K562 (cell line): ENCODE results near the gene NRDE2.

Source experiments
- BRCA1 ChIP-seq, 2 experiments: fragments of 450-650 bp in 1 of 2; sonication (generic) in 1 of 2; formaldehyde crosslinking in 1 of 2; IDR thresholded peaks; 2 replicates each; pipeline versions ENCODE4 v1.5.0 to v1.6.1; 2017 to 2020; ENCODE audit warnings: mild to moderate bottlenecking in 1 of 2, missing genetic modification reagents in 1 of 2
- FOSL1 ChIP-seq: fragments of 200-800 bp; sonication (Bioruptor generic); conservative IDR thresholded peaks from 2 replicates; pipeline ENCODE4 v1.6.1; 2016; ENCODE audit warnings: missing genetic modification characterization, missing compliant biosample characterization
- HDAC6 ChIP-seq: IDR thresholded peaks from 2 replicates; pipeline ENCODE4 v1.6.1; 2012; ENCODE audit warnings: low read depth, mild to moderate bottlenecking, control low read depth, inconsistent platforms, low read length, moderate library complexity
- YY1 ChIP-seq, 3 experiments: IDR thresholded peaks; 2 replicates each; pipeline ENCODE4 v1.6.1; 2011; ENCODE audit warnings: low read length in 2 of 3, mild to moderate bottlenecking in 2 of 3, moderate library complexity in 2 of 3, borderline replicate concordance in 1 of 3, control low read depth in 1 of 3, low read depth in 1 of 3; ENCODE audit not compliant: insufficient read depth in 3 of 3, insufficient replicate concordance in 2 of 3, control insufficient read depth in 1 of 3, insufficient read length in 1 of 3; ENCODE audit errors: extremely low read depth in 1 of 3
- ZNF511 ChIP-seq: sonication (generic); formaldehyde crosslinking; IDR thresholded peaks from 2 replicates; pipeline ENCODE4 v1.8.0; 2022; ENCODE audit warnings: mild to moderate bottlenecking, missing genetic modification reagents
- ZZZ3 ChIP-seq: fragments of 450-650 bp; IDR thresholded peaks from 2 replicates; pipeline ENCODE4 v1.6.1; 2016; ENCODE audit warnings: antibody characterized with exemption, mild to moderate bottlenecking, moderate library complexity
- TF ChIP-seq, protein P1 (sequence below), 3 experiments: IDR thresholded peaks in 2 of 3; conservative IDR thresholded peaks in 1 of 3; 2 replicates each; pipeline ENCODE4 v1.5.1; 2011 to 2012; ENCODE audit warnings: low read length in 3 of 3, mild to moderate bottlenecking in 3 of 3, control low read depth in 2 of 3, improper control_type of control experiment in 1 of 3, inconsistent platforms in 1 of 3, low read depth in 1 of 3, mixed read lengths in 1 of 3, moderate library complexity in 1 of 3; ENCODE audit not compliant: insufficient read depth in 2 of 3

- TF ChIP-seq, protein P1, sequence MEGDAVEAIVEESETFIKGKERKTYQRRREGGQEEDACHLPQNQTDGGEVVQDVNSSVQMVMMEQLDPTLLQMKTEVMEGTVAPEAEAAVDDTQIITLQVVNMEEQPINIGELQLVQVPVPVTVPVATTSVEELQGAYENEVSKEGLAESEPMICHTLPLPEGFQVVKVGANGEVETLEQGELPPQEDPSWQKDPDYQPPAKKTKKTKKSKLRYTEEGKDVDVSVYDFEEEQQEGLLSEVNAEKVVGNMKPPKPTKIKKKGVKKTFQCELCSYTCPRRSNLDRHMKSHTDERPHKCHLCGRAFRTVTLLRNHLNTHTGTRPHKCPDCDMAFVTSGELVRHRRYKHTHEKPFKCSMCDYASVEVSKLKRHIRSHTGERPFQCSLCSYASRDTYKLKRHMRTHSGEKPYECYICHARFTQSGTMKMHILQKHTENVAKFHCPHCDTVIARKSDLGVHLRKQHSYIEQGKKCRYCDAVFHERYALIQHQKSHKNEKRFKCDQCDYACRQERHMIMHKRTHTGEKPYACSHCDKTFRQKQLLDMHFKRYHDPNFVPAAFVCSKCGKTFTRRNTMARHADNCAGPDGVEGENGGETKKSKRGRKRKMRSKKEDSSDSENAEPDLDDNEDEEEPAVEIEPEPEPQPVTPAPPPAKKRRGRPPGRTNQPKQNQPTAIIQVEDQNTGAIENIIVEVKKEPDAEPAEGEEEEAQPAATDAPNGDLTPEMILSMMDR (IDR thresholded peaks at IDR 0.05 in 2 of 3, conservative IDR thresholded peaks at IDR 0.05 in 1 of 3; ENCODE audit: insufficient read depth in 2 of 3, low read depth in 1 of 3, low read length in 3 of 3): no peak
- TF ChIP-seq ZZZ3 (no peak), HDAC6 (no peak), ZNF511 (CRISPR knock-in tag) (no peak), YY1 (IDR thresholded peaks at IDR 0.05; ENCODE audit: borderline replicate concordance in 1 of 3, control insufficient read depth in 1 of 3, extremely low read depth in 1 of 3, insufficient read depth in 3 of 3, insufficient read length in 1 of 3, insufficient replicate concordance in 2 of 3, low read depth in 1 of 3, low read length in 2 of 3) (no peak), FOSL1 (tag) (no peak), BRCA1 (IDR thresholded peaks at IDR 0.05) (no peak), BRCA1 (CRISPR knock-in tag; IDR thresholded peaks at IDR 0.05) (no peak)
These were observed 12.8 kb upstream of the NRDE2 start for GRCh38 chr14:90344331-90345238.
